Large intestine (tissue), 3 donors: ENCODE measurements around the gene PIAS2. TPM values are rescaled to one million over a fixed set of nuclear protein-coding genes. Genes with fewer than 3 reads are reported as not detected.

ENCODE experiments used
- DNase-seq, 2 donors: peaks; one replicate each; pipeline versions ENCODE4 v3.0.0 to v3.0.0-alpha.2; 2013
- H3K27ac ChIP-seq: one replicate; pipeline ENCODE4 v1.5.1; 2013; ENCODE audit warnings: low read length
- H3K27me3 ChIP-seq: 2 replicates; pipeline ENCODE4 v1.6.1; 2013; ENCODE audit warnings: low read length; ENCODE audit not compliant: control insufficient read depth, insufficient read depth
- H3K36me3 ChIP-seq: 2 replicates; pipeline ENCODE4 v1.6.1; 2013; ENCODE audit warnings: low read length; ENCODE audit not compliant: control insufficient read depth, insufficient read depth
- H3K4me1 ChIP-seq: one replicate; pipeline ENCODE4 v1.6.1; 2013; ENCODE audit warnings: low read length; ENCODE audit not compliant: control insufficient read depth, insufficient read depth
- H3K4me3 ChIP-seq: one replicate; pipeline ENCODE4 v1.5.1; 2013; ENCODE audit warnings: low read length
- H3K9me3 ChIP-seq: one replicate; pipeline ENCODE4 v1.6.1; 2013; ENCODE audit warnings: mild to moderate bottlenecking, low read depth, low read length, moderate library complexity; ENCODE audit not compliant: control insufficient read depth
- WGBS: methylation state at CpG from one replicate; pipeline ENCODE4 v1.1.5; 2013; ENCODE audit warnings: low lambda C conversion rate; ENCODE audit not compliant: insufficient coverage; 5-methylcytosine and 5-hydroxymethylcytosine counted together
- polyA plus RNA-seq: library from polyadenylated mRNA; unstranded; fragments of 120-200 nt; gene quantifications from one replicate; pipeline ENCODE4 v1.2.1, GENCODE V29; 2013

PIAS2 gene
- polyA plus RNA-seq, 1 donor: 13.1 TPM

DNA sequence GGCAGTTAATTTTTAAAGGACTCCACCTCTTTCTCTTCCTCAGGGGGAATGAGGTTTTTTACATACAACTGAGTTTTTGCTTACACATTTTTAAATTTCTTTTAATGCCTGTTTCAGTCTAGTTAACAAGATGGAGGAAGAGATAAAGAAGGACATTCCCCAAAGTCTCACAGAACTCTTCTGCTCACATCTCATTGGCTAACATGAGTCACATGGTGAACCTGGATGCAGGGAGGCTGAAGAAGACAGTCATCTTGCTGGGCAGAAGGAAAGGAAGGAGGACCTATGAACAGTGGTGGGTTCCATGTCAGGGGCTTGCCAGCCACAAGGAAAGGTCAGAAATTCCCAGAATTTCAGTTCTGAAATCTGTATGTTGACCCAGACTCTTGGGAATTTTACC is 150.1 kb downstream of the PIAS2 start:
- H3K4me1 ChIP-seq: no peaks in the 10 kb centered on the region
- H3K27me3 ChIP-seq: peaks cover 10% of the 10 kb centered on the region
- no peak overlapping the region for H3K27ac ChIP-seq
- no peak for DNase-seq
- no peak overlapping the region for H3K4me3 ChIP-seq
- no peaks in the 10 kb centered on the region for H3K9me3 ChIP-seq
- no peaks in the 10 kb centered on the region for H3K36me3 ChIP-seq

GRCh38 chr18:46764586-46764985 is 152.7 kb downstream of the PIAS2 start:
- WGBS: no CpG with 5 or more reads among the region's 2 CpGs
- Histone ChIP-seq H3K4me1 (no peaks in the 10 kb centered on the region), H3K9me3 (no peaks in the 10 kb centered on the region), H3K27ac (no peak overlapping the region), H3K4me3 (no peak overlapping the region), H3K27me3 (peaks cover 28% of the 10 kb centered on the region), H3K36me3 (no peaks in the 10 kb centered on the region)
- DNase-seq: no peak

- Histone ChIP-seq H3K9me3 (no peaks in the 10 kb centered on the region), H3K27me3 (peaks cover 55% of the 10 kb centered on the region), H3K4me1 (peaks cover 3% of the 10 kb centered on the region), H3K36me3 (no peaks in the 10 kb centered on the region), H3K4me3 (no peak overlapping the region), H3K27ac (no peak overlapping the region)
- no CpG with 5 or more reads among the region's 2 CpGs for WGBS
- DNase-seq: no peak
Measured at GRCh38 chr18:46761059-46761769, 156.1 kb downstream of the PIAS2 start.

- DNase-seq: no peak
- H3K36me3 ChIP-seq: no peaks in the 10 kb centered on the region
- H3K4me1 ChIP-seq: peaks cover 3% of the 10 kb centered on the region
- H3K9me3 ChIP-seq: no peaks in the 10 kb centered on the region
- no peak overlapping the region for H3K27ac ChIP-seq
- WGBS: no CpG with 5 or more reads among the region's 6 CpGs
- H3K27me3 ChIP-seq: peaks cover 65% of the 10 kb centered on the region
- no peak overlapping the region for H3K4me3 ChIP-seq
Measured at GRCh38 chr18:46759890-46760289, 157.4 kb downstream of the PIAS2 start.

DNA sequence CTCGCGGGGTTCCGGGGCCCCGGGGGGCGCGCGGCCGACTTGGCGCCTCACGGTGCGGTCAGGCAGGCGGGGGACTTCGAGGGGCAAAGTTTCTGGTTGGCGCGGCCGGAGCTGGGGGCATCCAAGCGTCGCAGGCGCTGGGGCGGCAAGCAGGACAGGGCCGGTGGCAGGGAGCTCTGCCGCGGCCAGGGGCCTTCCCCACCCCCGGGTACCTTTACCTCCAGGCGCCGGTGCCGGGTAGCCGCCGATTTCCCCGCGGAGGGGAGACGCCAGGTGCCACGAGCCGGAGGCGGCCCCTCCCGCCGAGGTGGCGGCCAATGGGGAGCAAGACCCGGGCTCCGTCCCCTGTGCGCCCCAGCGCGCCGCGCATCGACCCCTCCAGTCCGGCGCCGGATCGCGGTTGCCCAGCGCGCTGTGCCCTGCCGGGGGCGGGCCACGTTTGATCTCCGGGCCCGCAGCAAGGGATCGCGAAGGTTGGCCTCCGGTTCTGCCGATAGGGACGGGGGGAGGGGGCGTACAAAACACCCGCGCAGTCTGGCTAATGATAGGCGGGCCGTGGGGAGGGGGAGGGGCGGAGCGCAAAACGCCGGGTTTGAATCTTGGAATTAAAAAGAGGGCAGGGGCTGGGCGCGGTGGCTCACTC is 160.6 kb downstream of the PIAS2 start, which contains the start of gene ST8SIA5:
Gene ST8SIA5, minus strand, starts transcription at position 495 of the 643 bp plus-strand sequence. CDS start 545 bp downstream, outside the sequence.
- no peaks in the 10 kb centered on the region for H3K9me3 ChIP-seq
- no peaks in the 10 kb centered on the region for H3K36me3 ChIP-seq
- H3K4me3 ChIP-seq: no peak within 1 kb of the TSS
- H3K27ac ChIP-seq: no peak within 1 kb of the TSS
- H3K27me3 ChIP-seq: peaks cover 79% of the 10 kb centered on the region
- WGBS: no CpG with 5 or more reads among the region's 74 CpGs
- peaks cover 3% of the 10 kb centered on the region for H3K4me1 ChIP-seq
- no peak for DNase-seq

DNA sequence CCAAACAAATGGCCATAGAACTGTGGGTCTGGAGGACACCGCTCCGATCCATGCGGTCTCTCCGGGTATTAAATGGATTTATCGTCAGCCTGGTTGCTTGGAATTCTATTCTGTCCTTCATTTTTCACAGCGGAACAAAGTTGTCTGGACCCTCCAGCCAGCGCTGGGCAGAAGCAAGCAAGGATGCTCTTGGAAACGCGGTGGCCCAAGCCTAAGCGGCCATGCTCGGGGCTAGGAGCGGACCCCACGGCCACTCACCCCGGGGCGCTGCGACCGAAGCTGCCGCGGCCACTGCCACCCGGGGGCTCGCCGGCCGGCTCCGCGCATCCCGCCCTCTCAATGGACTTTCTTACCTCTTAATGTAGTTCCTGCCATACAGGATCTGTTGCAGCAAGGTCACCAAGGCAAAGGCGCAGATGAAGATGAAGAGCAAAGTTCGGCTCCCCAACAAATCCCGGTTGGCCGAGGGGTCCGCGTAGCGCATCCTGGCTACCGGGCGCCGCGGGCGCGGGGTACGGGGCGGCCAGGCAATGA is 161.2 kb downstream of the PIAS2 start:
- Histone ChIP-seq H3K4me3 (no peak overlapping the region), H3K9me3 (no peaks in the 10 kb centered on the region), H3K27me3 (peaks cover 77% of the 10 kb centered on the region), H3K4me1 (peaks cover 3% of the 10 kb centered on the region), H3K27ac (no peak overlapping the region), H3K36me3 (no peaks in the 10 kb centered on the region)
- no peak for DNase-seq
- no CpG with 5 or more reads among the region's 41 CpGs for WGBS

- peaks cover 72% of the 10 kb centered on the region for H3K27me3 ChIP-seq
- 20% methylated on average over 1 of the region's 17 CpGs for WGBS
- H3K4me3 ChIP-seq: no peak overlapping the region
- no peak overlapping the region for H3K27ac ChIP-seq
- H3K9me3 ChIP-seq: no peaks in the 10 kb centered on the region
- peaks cover 3% of the 10 kb centered on the region for H3K4me1 ChIP-seq
- H3K36me3 ChIP-seq: no peaks in the 10 kb centered on the region
- DNase-seq: no peak
Measured at GRCh38 chr18:46755315-46756024, 161.8 kb downstream of the PIAS2 start.

DNA sequence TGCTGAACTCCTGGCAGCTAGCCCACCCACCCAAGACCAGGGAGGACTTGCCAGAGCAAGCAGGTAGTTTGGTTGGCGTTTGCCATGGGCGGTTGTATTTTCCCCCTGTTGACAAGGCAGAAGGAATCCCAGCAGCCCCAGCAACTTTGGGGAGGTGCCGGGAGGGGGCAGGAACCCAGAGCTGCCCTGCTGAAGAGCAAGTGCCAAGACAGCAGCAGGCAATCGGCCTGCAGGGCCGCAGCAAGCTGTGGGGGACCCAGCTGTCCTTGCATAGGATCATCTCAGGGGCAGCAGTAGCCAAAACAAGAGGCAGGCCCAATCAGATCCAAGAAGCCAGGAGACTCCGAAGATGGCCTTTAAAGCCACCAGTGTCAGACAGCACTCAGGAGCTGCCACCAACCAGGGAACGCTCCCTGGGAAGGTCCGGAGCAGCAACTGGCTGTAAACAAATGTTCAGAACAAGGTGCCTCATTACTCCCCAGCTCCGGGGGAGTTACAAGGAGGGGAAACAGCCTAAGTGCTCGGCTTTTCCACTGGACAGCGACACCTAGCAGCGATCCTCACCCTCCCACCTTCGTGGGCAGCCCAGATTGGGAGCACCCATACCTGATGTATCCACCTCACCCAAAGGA is 162.5 kb downstream of the PIAS2 start:
- H3K27ac ChIP-seq: no peak overlapping the region
- peaks cover 66% of the 10 kb centered on the region for H3K27me3 ChIP-seq
- no CpG with 5 or more reads among the region's 13 CpGs for WGBS
- no peak for DNase-seq
- no peaks in the 10 kb centered on the region for H3K9me3 ChIP-seq
- H3K4me3 ChIP-seq: no peak overlapping the region
- no peaks in the 10 kb centered on the region for H3K36me3 ChIP-seq
- H3K4me1 ChIP-seq: peaks cover 3% of the 10 kb centered on the region

GRCh38 chr18:46754188-46754587 is 163.1 kb downstream of the PIAS2 start:
- H3K9me3 ChIP-seq: no peaks in the 10 kb centered on the region
- no peak overlapping the region for H3K27ac ChIP-seq
- no peaks in the 10 kb centered on the region for H3K36me3 ChIP-seq
- WGBS: no CpG with 5 or more reads among the region's 3 CpGs
- H3K27me3 ChIP-seq: peaks cover 60% of the 10 kb centered on the region
- DNase-seq: no peak
- no peak overlapping the region for H3K4me3 ChIP-seq
- peaks cover 3% of the 10 kb centered on the region for H3K4me1 ChIP-seq
